Gastroesophageal sphincter (tissue), 3 donors: ENCODE measurements around the gene GABRB3.

ENCODE experiments used
- CTCF ChIP-seq, 4 experiments: fragments of 200-600 bp in 2 of 4; fragments of 450-650 bp in 2 of 4; sonication (generic) in 1 of 4; IDR thresholded peaks; one replicate each; pipeline ENCODE4 v1.5.1; 2017 to 2019; ENCODE audit warnings: antibody characterized with exemption in 4 of 4, mild to moderate bottlenecking in 2 of 4, moderate library complexity in 2 of 4
- POLR2A ChIP-seq, 2 donors: fragments of 450-650 bp; IDR thresholded peaks; one replicate each; pipeline ENCODE4 v1.6.1; 2017; ENCODE audit warnings: antibody characterized with exemption in 2 of 2, mild to moderate bottlenecking in 2 of 2, moderate library complexity in 1 of 2
- POLR2AphosphoS5 ChIP-seq: sonication (generic); formaldehyde crosslinking; IDR thresholded peaks from one replicate; pipeline ENCODE4 v1.6.1; 2017; ENCODE audit warnings: antibody characterized with exemption

GRCh38 chr15:26772154-26773066 lies at the start of gene GABRB3:
- no peak for TF ChIP-seq CTCF (IDR thresholded peaks at IDR 0.05)
- TF ChIP-seq POLR2A (IDR thresholded peaks at IDR 0.05) = no peak
- TF ChIP-seq POLR2AphosphoS5 = no peak
